GM18505 (cell line): ENCODE measurements around the gene DBNDD2.

Experiments used
- ATAC-seq: cut with Tn5 transposase; IDR thresholded peaks from one replicate; pipeline ENCODE4 v1.9.1; 2021; ENCODE audit not compliant: unreplicated experiment
- POLR2A ChIP-seq: IDR thresholded peaks from 4 replicates; pipeline ENCODE4 v1.6.1; 2011; ENCODE audit warnings: borderline replicate concordance; ENCODE audit not compliant: insufficient read depth, insufficient read length; ENCODE audit errors: extremely low read depth

The DBNDD2 gene

DNA sequence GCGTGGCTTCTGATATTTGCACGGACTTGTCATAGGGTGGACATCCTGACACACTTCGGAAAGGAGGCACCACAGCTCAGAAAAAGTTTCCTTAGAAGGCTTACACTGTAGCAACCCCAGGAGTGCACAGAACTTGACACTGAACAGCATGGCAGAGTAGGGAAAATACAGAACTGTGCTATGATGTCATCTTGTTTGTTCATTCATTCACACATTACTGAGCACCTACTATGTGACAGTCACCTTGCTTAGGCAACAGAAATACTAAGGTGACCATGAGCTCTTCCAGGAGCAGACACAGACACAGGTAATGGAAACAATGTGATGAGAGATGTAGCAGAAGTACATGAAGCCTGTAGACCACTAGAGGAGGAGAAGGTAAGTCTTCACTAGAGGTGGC is 5.4 kb downstream of the DBNDD2 start:
- no peak for TF ChIP-seq POLR2A
- ATAC-seq = no peak

DNA sequence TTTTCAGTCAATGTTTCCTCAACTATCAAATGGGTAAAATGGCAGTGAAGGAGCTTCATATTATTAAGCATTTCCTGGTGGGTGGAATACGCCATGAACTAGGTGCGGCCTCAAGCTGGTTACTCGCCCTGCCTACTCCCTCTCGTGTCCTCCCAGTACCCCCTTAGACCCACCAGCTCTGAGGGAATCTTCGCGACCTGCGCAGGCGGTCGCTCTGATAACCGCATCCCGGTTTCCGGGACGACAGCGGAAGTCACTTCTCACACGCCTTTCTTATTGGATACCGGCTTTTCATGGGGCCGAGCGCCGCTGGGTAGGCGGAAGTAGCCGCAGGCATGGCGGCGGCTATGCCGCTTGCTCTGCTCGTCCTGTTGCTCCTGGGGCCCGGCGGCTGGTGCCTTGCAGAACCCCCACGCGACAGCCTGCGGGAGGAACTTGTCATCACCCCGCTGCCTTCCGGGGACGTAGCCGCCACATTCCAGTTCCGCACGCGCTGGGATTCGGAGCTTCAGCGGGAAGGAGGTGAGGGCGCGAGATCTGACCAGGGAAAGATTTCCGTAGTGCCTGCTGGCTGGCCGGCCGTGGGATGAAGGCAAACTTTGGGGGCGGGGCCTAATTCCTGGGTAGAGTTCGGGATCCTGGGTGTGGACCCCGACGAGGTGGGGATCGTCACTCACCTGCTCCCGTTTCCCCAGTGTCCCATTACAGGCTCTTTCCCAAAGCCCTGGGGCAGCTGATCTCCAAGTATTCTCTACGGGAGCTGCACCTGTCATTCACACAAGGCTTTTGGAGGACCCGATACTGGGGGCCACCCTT is 7.9 kb downstream of the DBNDD2 start, which contains the start of gene PIGT:
TSS of gene PIGT (plus strand) at position 320 of the 816 bp plus-strand sequence. CDS start at position 336, 16 bp downstream.
- peak; percentile 96 for TF ChIP-seq POLR2A
- peak; percentile 75 for ATAC-seq

DNA sequence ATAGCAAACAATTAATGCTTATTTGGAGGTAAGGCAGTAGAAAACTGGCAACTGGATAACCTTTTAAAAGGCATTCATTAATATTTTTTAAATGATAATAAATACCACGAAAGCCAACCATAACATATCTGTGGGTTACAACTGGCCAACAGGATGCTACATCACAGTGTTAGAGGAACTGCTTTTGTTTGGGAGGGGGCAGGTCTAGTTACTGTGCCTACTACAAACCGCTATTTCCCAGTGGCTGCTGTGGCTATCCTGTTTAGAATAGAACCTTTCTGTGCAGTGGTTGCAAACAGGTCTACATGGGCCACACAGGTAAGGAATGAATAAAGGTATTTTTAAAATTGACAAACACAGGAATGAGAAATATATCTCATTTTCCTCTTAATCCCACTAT is 8.8 kb downstream of the DBNDD2 start:
- no peak for ATAC-seq
- TF ChIP-seq POLR2A = no peak

DNA sequence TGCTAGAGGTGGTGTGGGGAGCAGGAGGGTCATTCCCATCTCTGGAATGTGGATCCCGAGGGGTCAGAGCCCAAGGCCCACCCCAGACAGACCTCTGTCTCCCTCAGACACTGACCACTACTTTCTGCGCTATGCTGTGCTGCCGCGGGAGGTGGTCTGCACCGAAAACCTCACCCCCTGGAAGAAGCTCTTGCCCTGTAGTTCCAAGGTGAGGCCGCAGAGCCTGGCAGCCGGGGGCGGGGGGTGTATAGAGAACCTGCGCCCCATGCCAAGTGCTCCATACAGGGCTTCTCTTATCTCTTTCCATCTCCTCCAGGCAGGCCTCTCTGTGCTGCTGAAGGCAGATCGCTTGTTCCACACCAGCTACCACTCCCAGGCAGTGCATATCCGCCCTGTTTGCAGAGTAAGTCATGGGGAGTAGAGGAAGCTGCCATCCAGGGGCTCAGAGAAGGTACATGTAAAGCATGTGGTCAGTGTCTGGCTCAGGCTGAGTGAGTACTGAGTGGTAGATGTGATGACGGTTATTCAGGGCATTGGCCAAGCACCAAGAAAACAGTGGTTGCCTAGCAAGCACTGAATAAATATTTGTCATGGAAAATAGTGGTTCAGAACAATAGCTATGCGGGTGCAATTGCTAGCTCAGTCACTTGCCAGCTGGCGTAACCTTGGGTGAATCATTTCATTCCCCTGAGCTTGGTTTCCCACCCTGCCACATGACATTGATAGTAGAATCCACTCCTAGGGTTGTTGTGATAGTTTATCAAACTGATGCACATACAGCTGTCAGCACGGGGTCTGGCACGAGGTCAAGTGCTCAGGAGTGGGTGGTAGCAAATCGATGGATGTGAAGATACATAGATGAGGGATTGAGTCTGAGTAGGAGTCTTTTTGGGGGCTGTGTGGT is 11.4 kb downstream of the DBNDD2 start:
- ATAC-seq = peak; percentile 50
- TF ChIP-seq POLR2A = no peak

DNA sequence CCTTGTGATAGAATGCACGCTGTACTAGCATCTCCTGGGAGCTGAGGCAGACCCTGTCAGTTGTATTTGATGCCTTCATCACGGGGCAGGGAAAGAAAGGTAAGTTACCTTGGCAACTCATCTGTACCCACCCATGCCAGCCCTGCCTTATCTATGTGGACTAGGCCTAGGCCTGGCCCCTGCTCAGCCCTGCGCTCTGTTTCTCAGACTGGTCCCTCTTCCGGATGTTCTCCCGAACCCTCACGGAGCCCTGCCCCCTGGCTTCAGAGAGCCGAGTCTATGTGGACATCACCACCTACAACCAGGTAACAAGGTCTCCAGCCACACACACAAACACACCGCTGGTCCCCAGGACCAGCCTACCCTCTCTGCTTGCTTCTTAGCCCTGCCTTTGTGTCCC is 12.0 kb downstream of the DBNDD2 start:
- no peak for ATAC-seq
- no peak for TF ChIP-seq POLR2A

DNA sequence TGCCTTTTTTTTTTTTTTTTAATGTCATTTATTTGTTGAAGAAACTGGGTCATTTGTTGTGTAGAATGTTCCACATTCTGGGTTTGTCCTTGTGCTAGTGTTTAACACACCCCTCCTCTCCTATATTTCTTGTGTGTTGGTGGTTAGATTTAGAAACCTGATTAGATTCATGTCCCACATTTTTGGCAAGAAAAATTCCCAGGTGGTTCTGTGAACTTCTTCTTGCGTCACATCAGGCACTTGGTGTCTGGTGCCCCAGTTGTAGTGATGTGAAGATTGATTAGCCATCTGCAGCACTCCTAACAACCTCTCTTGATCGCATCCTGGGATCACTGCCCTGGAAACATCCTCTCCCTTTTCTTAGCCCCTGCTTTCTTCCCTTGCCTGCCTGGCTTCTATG is 15.6 kb downstream of the DBNDD2 start:
- no peak for ATAC-seq

DNA sequence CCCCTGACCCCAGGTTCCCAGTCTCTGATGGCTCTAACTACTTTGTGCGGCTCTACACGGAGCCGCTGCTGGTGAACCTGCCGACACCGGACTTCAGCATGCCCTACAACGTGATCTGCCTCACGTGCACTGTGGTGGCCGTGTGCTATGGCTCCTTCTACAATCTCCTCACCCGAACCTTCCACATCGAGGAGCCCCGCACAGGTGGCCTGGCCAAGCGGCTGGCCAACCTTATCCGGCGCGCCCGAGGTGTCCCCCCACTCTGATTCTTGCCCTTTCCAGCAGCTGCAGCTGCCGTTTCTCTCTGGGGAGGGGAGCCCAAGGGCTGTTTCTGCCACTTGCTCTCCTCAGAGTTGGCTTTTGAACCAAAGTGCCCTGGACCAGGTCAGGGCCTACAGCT is 17.5 kb downstream of the DBNDD2 start:
- TF ChIP-seq POLR2A = no peak
- no peak for ATAC-seq

More for the DNA sequence above, 15.6 kb downstream of the DBNDD2 start:
- no peak for TF ChIP-seq POLR2A

DNA sequence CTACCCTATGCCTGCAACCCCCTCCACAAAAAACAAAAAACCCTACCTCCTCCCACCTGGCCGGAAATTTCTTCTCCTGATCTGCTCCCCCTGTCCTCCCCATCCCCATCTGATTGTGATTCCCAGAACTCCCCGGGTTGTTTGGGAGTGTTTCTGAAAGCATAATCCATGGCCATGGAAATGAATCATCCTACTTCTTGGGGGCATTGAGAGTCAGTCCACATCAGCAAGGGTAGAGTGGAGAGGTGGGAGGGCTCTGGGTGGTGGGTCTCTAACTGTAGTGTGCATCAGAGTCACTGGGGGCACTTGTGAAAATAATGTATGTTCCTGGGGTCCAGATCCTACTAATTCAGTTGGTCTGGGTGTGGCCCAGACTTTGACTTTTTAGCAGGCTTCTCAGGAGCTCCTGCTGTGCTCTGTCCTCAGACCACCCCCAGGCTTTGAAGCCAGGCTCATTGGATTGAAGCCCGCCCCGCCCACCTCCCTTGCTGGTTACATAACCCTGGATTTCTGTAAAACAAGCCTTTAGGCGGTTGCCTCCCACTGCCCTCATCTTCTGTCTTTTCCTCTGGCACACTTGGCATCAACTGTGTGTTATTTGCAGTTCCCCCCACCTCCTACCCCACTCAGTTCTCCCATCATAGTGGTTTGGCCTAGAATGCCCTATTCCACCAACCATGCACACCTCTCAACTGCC is 18.4 kb downstream of the DBNDD2 start:
- no peak for ATAC-seq
- no peak for TF ChIP-seq POLR2A

DNA sequence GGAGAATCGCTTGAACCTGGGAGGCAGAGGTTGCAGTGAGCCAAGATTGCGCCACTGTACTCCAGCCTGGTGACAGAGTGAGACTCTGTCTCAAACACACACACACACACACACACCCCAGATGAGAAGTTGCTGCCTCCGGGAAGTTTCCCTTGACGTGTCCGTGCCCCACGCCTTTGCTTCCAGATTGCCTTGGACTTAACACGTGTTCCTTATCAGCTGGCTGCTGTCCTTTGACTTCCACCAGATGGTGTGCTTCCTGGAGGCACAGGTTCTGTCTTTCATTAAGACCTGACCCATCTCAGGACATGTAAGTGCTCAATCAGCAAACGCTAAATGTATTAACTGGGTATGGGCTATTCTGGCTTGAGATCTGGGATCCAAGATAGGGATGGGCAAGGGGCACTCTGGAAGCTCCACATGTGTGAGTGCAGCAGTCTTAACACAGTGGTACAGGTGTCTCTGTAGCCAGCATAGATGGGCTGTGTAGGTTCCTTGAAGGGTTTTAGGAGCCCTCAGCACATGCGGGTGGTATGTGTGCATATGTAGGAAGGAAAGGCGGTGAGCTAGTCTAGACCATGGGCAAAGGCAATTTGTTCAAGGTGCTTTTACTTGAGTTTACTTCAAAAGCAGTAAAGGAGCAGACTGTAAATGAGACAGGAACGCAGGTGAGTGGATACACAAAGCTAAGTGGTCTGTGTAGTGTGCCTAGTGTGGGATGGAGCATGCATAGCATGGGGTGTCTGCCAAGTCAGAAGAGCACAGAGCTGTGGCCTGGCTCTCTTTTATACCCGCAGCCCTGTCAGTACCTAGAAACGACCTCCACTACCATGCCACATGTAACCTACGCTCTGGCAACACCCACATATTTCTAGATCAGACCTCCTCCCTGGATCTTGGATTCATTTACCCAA is 19.4 kb downstream of the DBNDD2 start:
- no peak for ATAC-seq
- no peak for TF ChIP-seq POLR2A

DNA sequence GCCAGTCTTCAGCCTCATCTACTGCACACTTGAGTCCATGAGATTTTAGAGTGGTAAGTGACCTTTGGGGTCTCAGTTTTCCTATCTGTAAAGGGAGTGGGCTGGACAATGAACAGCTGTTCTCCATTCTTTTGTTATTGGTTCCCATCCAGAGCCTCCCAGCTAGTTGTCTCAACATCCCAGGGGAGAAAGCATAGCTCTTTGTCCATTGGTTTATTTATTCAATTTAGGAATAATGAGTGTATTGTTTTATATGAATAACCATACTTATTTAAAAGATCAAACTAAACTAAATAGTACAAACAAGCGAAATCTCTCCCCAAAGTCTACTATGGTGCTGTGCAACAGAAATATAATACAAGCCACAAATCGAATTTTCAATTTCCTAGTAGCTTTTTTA is 21.5 kb downstream of the DBNDD2 start:
- ATAC-seq = no peak
- no peak for TF ChIP-seq POLR2A

DNA sequence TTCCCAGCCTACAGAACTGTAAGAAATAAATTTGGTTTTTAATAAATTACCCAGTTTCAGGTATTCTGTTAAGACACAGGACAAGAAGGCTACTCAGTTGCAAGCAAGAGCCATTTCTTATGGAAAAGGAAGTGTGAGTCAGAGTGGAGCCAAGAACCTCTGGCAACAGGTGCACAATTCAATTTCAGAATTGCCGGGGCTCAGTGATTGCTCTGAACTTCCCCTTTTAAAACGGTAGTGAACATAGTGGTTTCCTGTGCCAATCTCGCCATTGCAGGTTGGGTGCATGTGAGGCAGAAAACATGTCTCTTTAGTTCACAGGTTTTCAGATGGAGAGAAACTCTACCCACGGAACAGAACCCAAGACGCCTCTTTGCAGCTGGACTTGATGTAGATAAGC is 24.2 kb downstream of the DBNDD2 start:
- no peak for TF ChIP-seq POLR2A
- peak; percentile 50 for ATAC-seq

DNA sequence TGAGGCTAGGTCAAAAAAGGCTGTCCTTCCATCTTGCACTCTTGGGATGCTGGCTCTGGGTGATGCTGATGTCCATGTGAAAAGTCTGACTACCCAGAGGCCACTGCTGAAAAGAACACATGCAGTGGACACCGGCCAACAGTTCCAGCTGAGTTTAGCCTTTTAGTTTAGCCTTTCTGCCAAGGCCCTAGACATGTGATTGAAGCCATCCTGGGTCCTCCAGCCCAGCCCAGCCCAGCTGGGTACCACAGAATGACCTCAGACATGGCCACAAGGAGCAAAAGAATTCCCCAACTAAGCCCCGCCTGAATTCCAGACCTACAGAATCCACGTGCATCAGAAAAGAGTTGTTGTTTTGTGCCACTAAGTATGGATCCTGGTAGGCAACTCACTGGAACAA is 25.2 kb downstream of the DBNDD2 start:
- no peak for TF ChIP-seq POLR2A
- no peak for ATAC-seq
